Suprapubic skin (tissue), 4 donors: ENCODE data around the gene CORO2A. TPM values are rescaled to one million over a fixed set of nuclear protein-coding genes. Genes with fewer than 3 reads are reported as not detected.

Source experiments
- DNase-seq, 2 donors: peaks; one replicate each; pipeline ENCODE4 v3.0.0-alpha.2; 2019; ENCODE audit warnings: low spot score in 2 of 2
- H3K27ac ChIP-seq: fragments of 200-600 bp; sonication (generic); one replicate; pipeline ENCODE4 v1.5.1; 2019
- H3K27me3 ChIP-seq: fragments of 200-600 bp; sonication (generic); one replicate; pipeline ENCODE4 v1.5.1; 2019
- H3K36me3 ChIP-seq: fragments of 200-600 bp; sonication (generic); one replicate; pipeline ENCODE4 v1.5.1; 2019
- H3K4me1 ChIP-seq: fragments of 200-600 bp; sonication (generic); one replicate; pipeline ENCODE4 v1.5.1; 2019
- H3K4me3 ChIP-seq: fragments of 200-600 bp; sonication (generic); one replicate; pipeline ENCODE4 v1.5.1; 2019; ENCODE audit warnings: mild to moderate bottlenecking
- H3K9me3 ChIP-seq: fragments of 200-600 bp; sonication (generic); one replicate; pipeline ENCODE4 v1.5.1; 2019
- EP300 ChIP-seq: sonication (generic); formaldehyde crosslinking; IDR thresholded peaks from one replicate; pipeline ENCODE4 v1.6.1; 2017; ENCODE audit warnings: antibody characterized with exemption
- POLR2A ChIP-seq, 2 donors: fragments of 450-650 bp; IDR thresholded peaks; one replicate each; pipeline ENCODE4 v1.6.1; 2017; ENCODE audit warnings: antibody characterized with exemption in 2 of 2, mild to moderate bottlenecking in 2 of 2, moderate library complexity in 2 of 2
- POLR2AphosphoS5 ChIP-seq, 3 donors: sonication (generic); formaldehyde crosslinking; IDR thresholded peaks; one replicate each; pipeline ENCODE4 v1.6.1; 2017; ENCODE audit warnings: antibody characterized with exemption in 3 of 3
- WGBS: methylation state at CpG from one replicate; pipeline ENCODE4 v1.1.5; 2018; 5-methylcytosine and 5-hydroxymethylcytosine counted together
- total RNA-seq, 4 donors: library from RNA; depleted of rRNA; stranded (reverse); fragments of >200 nt; gene quantifications; one replicate each; pipeline ENCODE4 v1.1.0, GENCODE V29; 2016
- TF ChIP-seq, protein P1 (sequence below), 2 donors: fragments of 200-600 bp in 1 of 2; fragments of 450-650 bp in 1 of 2; sonication (generic) in 1 of 2; IDR thresholded peaks; one replicate each; pipeline ENCODE4 v1.5.1; 2016 to 2019; ENCODE audit warnings: antibody characterized with exemption in 2 of 2, mild to moderate bottlenecking in 1 of 2, moderate library complexity in 1 of 2

The CORO2A gene
- total RNA-seq, 4 donors from 2014 or later, result 17.5 to 25.0 (median 19.9) TPM

DNA sequence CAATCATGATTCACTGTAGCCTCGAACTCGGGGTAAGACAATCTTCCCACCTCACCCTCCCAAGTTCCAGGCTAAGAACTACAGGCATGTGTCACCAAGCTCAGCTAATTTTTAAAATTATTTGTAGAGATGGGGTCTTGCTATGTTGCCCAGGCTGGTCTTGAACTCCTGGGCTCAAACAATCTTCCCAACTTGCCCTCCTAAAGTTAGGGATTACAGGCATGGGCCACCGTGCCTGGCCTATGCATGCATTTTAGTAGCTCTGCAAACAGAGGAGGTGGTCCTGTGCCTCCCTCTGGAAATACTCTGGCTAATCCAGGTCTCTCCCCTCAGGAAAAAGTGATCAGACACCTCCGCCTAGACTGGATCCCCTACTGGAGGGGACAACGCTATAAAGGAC, 51.9 kb downstream of the CORO2A start:
- WGBS, result 94% methylated on average over 5 of the region's 5 CpGs
- no peak for DNase-seq
- no peak overlapping the region for H3K4me3 ChIP-seq
- no peaks in the 10 kb centered on the region for H3K27me3 ChIP-seq
- no peak overlapping the region for H3K27ac ChIP-seq
- H3K36me3 ChIP-seq, result no peaks in the 10 kb centered on the region
- no peaks in the 10 kb centered on the region for H3K9me3 ChIP-seq
- no peak for TF ChIP-seq EP300
- no peak for TF ChIP-seq POLR2AphosphoS5 (IDR thresholded peaks at IDR 0.05)
- TF ChIP-seq, protein P1, sequence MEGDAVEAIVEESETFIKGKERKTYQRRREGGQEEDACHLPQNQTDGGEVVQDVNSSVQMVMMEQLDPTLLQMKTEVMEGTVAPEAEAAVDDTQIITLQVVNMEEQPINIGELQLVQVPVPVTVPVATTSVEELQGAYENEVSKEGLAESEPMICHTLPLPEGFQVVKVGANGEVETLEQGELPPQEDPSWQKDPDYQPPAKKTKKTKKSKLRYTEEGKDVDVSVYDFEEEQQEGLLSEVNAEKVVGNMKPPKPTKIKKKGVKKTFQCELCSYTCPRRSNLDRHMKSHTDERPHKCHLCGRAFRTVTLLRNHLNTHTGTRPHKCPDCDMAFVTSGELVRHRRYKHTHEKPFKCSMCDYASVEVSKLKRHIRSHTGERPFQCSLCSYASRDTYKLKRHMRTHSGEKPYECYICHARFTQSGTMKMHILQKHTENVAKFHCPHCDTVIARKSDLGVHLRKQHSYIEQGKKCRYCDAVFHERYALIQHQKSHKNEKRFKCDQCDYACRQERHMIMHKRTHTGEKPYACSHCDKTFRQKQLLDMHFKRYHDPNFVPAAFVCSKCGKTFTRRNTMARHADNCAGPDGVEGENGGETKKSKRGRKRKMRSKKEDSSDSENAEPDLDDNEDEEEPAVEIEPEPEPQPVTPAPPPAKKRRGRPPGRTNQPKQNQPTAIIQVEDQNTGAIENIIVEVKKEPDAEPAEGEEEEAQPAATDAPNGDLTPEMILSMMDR (IDR thresholded peaks at IDR 0.05), result no peak
- no peak for TF ChIP-seq POLR2A (IDR thresholded peaks at IDR 0.05)
- peaks cover 27% of the 10 kb centered on the region for H3K4me1 ChIP-seq

DNA sequence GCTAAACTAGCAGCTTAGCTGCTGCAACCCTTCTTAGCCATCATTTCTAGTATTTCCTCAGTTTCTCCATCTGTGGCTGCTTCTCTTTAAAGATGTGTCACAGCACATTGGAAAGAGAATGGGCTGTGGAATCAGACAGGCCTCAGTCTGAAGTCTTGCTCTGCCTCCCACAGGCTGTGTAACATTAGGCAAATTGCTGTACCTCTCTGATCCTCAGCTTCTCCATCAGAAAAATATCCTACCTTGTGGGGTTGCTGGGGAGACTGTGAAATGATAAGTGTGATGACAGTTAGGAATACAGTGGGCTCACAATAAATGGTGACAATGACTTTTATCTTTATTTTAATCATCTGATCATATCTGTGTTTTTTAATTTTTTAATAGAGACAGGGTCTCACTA, 55.9 kb downstream of the CORO2A start:
- Histone ChIP-seq H3K36me3 (peaks cover 12% of the 10 kb centered on the region), H3K27ac (no peak overlapping the region), H3K4me1 (no peaks in the 10 kb centered on the region), H3K27me3 (no peaks in the 10 kb centered on the region), H3K9me3 (no peaks in the 10 kb centered on the region), H3K4me3 (no peak overlapping the region)
- no peak for DNase-seq
- TF ChIP-seq POLR2AphosphoS5 (IDR thresholded peaks at IDR 0.05) (no peak), POLR2A (IDR thresholded peaks at IDR 0.05) (no peak)

DNA sequence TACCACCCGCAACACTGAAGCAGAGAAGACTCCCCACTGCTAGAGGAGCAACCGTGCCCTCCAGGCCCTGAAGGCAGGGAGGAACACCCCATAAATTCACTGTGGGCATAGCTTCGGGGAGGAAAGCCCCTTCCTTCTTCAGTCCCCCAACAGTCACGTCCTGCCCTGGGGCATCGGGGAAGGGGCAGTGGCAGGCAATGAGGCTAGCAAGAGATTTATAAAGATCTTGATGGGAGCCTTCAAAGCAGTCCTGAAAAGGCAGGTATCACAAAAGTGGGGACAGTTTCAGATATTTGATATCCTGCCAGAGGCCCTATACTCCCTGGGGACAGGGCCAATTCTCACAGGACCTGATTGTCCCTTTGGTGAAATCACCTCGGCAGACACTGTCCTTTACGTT, 56.5 kb downstream of the CORO2A start:
- no peaks in the 10 kb centered on the region for H3K9me3 ChIP-seq
- H3K27ac ChIP-seq, result no peak overlapping the region
- DNase-seq, result no peak
- no peak overlapping the region for H3K4me3 ChIP-seq
- WGBS, result 92% methylated on average over 7 of the region's 7 CpGs
- no peaks in the 10 kb centered on the region for H3K27me3 ChIP-seq
- TF ChIP-seq EP300 (no peak), POLR2AphosphoS5 (IDR thresholded peaks at IDR 0.05) (no peak), POLR2A (IDR thresholded peaks at IDR 0.05) (no peak)
- TF ChIP-seq, protein P1 (IDR thresholded peaks at IDR 0.05), result no peak
- no peaks in the 10 kb centered on the region for H3K4me1 ChIP-seq
- H3K36me3 ChIP-seq, result peaks cover 12% of the 10 kb centered on the region

DNA sequence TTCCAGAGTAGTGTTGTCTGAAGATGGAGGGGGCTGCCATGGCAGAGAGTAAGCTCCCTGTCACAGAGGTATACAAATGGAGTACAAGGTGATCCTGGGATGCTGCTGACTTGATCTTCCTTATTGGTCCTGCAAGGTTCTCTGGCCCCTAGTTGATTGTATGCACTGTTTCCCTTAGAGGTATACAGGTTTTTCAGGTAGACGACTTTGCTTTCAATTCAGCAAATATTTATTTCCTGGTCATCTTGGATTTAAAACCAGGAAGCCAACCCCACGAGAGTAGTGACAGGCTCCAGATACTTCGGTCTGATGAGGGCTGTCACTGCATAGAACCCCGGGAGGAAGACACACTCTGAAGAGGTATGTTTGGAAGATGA, 56.9 kb downstream of the CORO2A start:
- Histone ChIP-seq H3K27ac (no peak overlapping the region), H3K9me3 (no peaks in the 10 kb centered on the region), H3K4me3 (no peak overlapping the region), H3K4me1 (no peaks in the 10 kb centered on the region), H3K36me3 (peaks cover 12% of the 10 kb centered on the region), H3K27me3 (no peaks in the 10 kb centered on the region)
- WGBS, result 81% methylated on average over 4 of the region's 4 CpGs
- no peak for DNase-seq
- TF ChIP-seq POLR2AphosphoS5 (IDR thresholded peaks at IDR 0.05), result no peak

DNA sequence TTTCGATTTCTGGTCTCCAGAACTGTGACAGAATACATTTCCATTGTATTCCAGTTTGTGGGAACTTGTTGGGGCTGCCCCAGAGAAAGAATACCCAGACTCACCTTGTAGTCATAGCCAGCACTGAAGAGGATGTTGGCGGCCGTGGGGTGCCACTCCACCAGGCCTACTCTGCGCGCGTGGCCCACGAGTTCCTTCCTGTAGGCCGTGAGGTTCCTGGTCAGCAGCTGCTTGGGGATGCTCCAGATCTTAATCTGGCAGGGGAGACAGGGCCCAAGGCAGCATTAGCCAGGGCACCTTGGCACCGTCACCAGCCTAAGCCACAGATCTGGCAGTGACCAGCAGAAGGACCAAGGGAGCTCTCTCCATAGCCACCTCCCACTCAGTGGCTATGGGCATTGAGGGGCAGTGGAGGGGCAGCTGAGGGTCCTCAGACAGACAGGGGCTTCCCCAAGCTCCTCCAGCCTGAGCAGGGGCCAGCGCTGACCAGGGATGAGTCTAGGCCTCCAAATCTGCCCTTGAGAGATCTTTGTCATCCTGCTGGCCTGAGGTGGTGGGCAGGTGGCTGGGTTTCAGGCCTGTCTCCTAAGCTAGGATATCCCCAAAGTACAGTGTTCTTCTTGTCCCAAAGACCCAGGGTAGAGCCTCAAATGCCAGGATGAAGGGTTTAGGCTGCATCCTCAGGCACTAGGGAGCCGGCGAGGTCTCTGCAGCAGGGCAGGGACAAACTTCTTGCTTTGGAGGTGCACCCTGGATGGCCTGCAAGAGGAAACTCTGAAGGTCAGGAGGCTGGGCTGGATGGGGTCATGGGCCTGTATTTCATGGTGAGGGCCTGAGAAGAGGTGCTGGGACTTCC, 57.5 kb downstream of the CORO2A start:
- Histone ChIP-seq H3K9me3 (no peaks in the 10 kb centered on the region), H3K4me1 (no peaks in the 10 kb centered on the region), H3K36me3 (peaks cover 12% of the 10 kb centered on the region), H3K27ac (no peak overlapping the region), H3K27me3 (no peaks in the 10 kb centered on the region), H3K4me3 (no peak overlapping the region)
- DNase-seq, result peak in 1 of 2 donors; percentile 58
- WGBS, result 78% methylated on average over 3 of the region's 12 CpGs
- TF ChIP-seq, protein P1 (IDR thresholded peaks at IDR 0.05), result no peak
- TF ChIP-seq POLR2A (IDR thresholded peaks at IDR 0.05) (no peak), POLR2AphosphoS5 (IDR thresholded peaks at IDR 0.05) (no peak), EP300 (no peak)

DNA sequence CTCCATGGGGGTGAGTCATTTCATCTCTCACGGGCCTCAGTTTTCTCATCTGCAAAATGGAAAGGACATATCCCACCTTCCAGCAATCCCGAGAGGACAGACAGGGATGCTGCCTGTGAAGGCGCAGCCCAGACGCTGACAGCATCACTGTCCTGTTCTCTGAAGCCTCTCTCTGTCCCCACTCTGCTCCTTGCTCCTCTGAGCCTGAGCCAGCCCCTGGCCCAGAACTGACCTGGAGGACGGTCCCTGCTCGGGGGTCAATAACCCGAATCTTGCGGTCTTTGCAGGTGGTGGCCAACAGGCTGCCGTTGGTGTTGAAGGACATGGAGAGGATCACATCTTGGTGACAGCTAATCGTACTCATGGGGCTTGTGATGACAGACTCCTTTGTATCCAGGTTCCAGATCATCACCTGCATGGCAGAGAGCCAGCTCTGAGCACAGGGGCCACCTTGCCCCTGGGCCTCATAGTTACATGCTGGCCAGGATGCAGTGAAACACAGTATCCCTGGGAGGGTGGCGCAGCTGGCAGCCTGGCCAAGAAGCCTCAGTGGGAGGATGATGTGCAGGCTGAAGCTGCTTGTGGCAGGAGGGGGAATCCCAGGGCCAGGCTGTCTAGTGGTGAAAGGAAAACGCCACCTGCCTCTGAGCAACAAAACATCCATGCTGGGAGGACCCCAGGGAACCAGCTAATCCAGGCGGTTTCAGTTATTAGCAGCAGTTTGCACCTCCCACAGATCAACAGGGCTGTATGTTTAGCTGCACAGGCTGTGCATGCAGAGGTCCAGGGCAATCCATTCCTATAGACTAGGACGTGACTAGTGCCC, 59.4 kb downstream of the CORO2A start:
- no peaks in the 10 kb centered on the region for H3K27me3 ChIP-seq
- H3K9me3 ChIP-seq, result no peaks in the 10 kb centered on the region
- H3K36me3 ChIP-seq, result peaks cover 17% of the 10 kb centered on the region
- H3K27ac ChIP-seq, result no peak overlapping the region
- TF ChIP-seq EP300 (no peak), POLR2AphosphoS5 (IDR thresholded peaks at IDR 0.05) (no peak), POLR2A (IDR thresholded peaks at IDR 0.05) (no peak)
- TF ChIP-seq, protein P1 (IDR thresholded peaks at IDR 0.05), result no peak
- WGBS, result 79% methylated on average over 11 of the region's 14 CpGs
- H3K4me1 ChIP-seq, result no peaks in the 10 kb centered on the region
- H3K4me3 ChIP-seq, result no peak overlapping the region
- DNase-seq, result peak in 1 of 2 donors; percentile 68
